Measurements from ENCODE around the gene DYNAP.

GRCh38 chr18:54590945-54591344 is at the start of gene DYNAP:
- no peak for TF ChIP-seq DDIT3 (CRISPR knock-in tag; IDR thresholded peaks at IDR 0.05)
- TF ChIP-seq ZNF414 (CRISPR knock-in tag; IDR thresholded peaks at IDR 0.05), result no peak
- TF ChIP-seq ZNF7 (CRISPR knock-in tag; IDR thresholded peaks at IDR 0.05), result no peak
